ENCODE results near the gene RAB2B.

GRCh38 chr14:21455592-21455911, 21.2 kb downstream of the RAB2B start:
- TF ChIP-seq EZH2phosphoT487 (IDR thresholded peaks at IDR 0.05; ENCODE audit: low read length) (no peak), CTCF (IDR thresholded peaks at IDR 0.05; ENCODE audit: low read length) (no peak), EZH2 (optimal IDR thresholded peaks at IDR 0.05; ENCODE audit: low read depth, low read length) (no peak)

Measured in MM.1S (cell line).